GM19324 (cell line): Measurements from ENCODE around the gene GOLGA6L10.
"Not testable (repeated sequence)": the region's sequence is repeated elsewhere in the genome, so short reads cannot be mapped to it uniquely, and the experiment has no call there.

Experiments used
- ATAC-seq: cut with Tn5 transposase; IDR thresholded peaks from one replicate; pipeline ENCODE4 v1.9.1; 2021; ENCODE audit warnings: mild to moderate bottlenecking, moderate library complexity; ENCODE audit not compliant: unreplicated experiment, low FRiP score

The GOLGA6L10 gene

DNA sequence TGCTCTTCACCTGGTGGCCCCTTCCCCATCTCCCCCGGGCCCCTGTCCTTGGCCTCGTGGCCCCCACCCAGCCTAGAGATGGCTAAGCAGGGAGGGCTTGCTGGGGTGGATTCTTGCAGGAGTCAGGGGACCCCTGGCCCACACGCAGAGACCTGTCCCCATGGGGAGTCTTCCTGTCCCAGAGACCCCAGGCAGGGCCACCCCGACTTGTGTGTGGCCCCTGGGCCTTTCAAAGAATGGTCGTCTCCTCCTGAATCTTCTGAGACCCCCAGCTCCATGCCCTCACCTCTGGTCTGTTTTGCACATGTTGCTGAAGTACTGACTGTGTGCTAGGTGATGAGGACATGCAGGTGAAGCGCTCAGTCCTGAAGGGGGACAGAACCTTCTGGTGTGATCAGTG, 28.4 kb downstream of the GOLGA6L10 start:
- not testable (repeated sequence) for ATAC-seq

- ATAC-seq = not testable (repeated sequence)
These were observed 29.6 kb downstream of the GOLGA6L10 start for GRCh38 chr15:82319522-82320278.

- not testable (repeated sequence) for ATAC-seq
These were observed 31.0 kb downstream of the GOLGA6L10 start for GRCh38 chr15:82318281-82318680.

GRCh38 chr15:82317516-82317915, 31.8 kb downstream of the GOLGA6L10 start:
- ATAC-seq = not testable (repeated sequence)

- ATAC-seq = no peak
These were observed 32.2 kb downstream of the GOLGA6L10 start for GRCh38 chr15:82317091-82317489.

- ATAC-seq = not testable (repeated sequence)
These were observed 32.8 kb downstream of the GOLGA6L10 start for GRCh38 chr15:82316247-82317090.

DNA sequence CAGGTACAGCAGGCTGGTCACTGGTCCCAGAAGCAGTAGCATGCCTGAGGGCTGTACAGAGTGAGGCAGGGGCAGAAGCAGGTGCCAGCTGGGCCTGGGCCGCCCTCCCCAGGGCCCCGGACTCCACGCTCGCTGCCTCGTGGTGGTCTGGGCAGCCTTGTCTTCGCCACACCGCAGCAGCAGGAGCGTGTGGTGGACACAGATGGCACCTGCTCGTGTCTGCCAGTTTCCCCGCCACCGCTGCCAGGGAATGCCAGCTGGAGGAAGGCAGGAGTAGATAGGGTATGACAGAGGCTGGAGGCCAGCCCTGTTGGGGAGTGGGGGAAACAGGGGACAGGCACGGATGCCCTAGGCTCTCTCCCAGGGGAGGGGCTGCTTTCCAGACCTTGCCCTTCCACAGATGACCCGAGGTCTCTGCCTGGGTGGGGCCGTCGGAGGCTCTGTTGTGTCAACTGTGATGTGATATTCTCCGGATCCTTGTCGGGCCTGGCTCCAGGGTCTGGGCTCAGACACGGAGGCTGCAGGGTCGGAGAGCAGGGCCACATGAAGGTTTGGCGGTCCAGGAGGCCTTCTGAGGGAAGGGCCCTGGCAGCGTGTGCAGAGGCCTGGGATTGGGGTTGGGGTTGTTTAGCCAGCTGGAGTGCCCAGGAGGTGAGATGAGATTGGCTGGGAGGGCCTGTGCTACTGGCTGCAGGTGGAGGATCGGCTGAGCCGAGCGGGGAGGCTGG, 33.6 kb downstream of the GOLGA6L10 start:
- no peak for ATAC-seq

DNA sequence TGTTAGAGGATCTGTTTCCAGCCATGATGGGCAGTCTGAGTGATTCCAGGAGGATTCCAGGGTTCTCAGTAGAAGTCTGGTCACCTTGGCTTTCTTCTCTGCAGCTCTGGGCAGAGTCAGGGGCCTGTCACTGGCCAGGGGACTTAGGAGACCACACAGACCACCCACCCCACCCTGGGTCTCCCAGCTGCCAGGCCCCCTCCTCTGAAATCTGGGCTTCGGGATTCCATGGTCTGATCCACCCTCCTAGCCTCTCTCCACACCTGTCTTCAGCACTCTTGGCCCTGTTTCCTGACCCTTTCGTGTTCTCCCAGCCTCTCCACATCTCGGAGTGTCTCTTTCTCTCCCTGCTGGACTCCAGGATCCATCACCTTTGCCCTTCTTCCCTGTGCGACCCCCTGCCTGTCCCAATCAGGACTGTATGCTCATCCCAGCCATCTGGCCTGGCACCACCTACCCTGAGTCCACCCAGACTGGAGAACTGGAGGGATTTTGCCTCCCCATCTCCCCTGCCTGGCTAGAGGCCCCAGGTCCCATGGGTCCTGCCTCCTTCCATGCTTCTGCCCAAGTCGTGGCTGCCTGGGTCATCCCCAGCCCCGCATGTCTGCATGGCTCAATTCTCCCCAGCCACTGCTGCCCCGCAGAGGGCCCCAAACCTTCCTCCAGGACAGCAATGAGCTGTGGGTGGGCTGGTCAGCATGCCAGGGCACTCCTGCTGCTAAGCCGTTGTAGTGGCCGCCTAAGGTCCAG, 34.3 kb downstream of the GOLGA6L10 start:
- ATAC-seq = no peak

- ATAC-seq = not testable (repeated sequence)
These were observed 35.1 kb downstream of the GOLGA6L10 start for GRCh38 chr15:82313951-82314768.

GRCh38 chr15:82313446-82313845, 35.8 kb downstream of the GOLGA6L10 start:
- ATAC-seq = no peak

- ATAC-seq = no peak
These were observed 36.5 kb downstream of the GOLGA6L10 start for GRCh38 chr15:82312586-82313349.

DNA sequence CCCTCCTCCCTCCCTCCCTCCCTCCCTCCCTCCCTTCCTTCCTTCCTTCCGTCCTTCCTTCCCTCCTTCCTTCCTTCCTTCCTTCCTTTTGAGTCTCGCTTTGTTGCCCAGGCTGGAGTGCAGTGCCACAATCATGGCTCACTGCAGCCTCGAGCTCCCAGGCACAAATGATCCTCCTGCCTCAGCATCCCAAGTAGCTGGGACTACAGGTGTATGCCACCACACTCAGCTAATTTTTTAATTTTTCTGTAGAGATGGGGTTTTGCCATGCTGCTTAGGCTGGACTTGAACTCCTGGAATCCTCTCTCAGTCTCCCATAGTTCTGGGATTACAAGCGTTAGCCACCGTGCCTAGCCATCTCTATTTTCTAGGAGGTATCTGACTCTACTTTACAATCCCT, 38.0 kb downstream of the GOLGA6L10 start:
- not testable (repeated sequence) for ATAC-seq

GRCh38 chr15:82309802-82310201, 39.5 kb downstream of the GOLGA6L10 start:
- ATAC-seq = no peak

GRCh38 chr15:82307714-82308081, 41.6 kb downstream of the GOLGA6L10 start:
- ATAC-seq = no peak

DNA sequence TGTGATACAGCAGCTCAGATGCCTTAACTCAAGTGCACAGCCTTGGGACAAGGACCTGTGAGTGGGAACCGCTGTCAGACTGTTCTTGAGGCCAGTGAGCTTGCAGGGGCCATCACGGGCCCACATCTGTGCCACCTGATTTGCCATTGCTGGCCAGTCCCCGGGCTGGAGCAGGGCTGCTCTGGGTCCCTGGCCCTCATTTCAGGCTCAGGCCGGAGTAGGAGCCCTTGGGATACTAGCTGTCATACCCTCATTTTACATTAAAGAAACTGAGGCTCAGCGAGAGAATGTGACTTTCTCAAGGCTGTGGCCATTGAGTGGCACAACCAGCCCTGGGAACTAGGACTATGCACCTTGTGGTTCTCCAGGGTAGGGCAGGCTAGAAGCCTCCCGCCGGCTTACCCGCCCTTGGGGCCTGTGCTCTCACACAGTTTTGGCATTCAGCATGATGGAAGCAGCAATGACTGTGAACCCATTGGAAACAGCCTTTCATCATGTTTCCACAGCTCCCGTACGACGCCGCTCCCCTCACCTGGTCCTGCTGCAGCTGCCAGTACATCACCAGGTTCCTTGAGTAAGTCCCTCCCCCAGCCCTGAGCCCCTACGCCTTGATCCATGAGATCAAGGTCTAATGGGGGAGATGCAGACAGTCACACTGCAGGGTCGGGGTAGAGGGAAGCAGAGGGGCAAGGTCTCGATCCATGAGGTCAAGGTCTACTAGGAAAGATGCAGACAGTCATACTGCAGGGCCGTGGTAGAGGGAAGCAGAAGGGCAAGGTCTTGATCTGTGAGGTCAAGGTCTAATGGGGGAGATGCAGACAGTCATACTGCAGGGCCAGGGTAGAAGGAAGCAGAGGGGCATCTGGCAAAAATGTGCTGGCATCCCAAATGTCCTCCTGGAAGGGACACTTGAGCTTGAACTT, 42.2 kb downstream of the GOLGA6L10 start:
- ATAC-seq = no peak

DNA sequence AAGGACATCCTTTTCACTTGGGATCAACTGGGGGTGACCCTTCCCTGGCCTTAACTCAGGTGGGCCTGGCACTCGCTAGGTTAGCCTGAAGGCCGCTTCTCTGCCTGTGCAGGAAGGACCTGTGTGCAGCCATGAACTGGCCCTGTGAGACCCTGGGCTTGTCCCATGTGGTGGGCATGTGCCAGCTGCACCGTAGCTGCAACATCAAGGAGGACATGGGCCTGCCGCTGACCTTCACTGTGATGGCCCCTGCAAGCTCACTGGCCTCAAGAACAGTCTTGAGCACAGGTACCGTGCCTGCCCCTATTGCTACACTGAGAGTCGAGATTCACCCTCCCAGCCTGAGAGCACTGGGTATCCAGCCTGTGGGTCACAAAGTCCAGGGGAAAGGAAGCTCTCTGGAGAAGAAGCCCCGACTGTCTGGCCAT, 43.6 kb downstream of the GOLGA6L10 start:
- no peak for ATAC-seq

DNA sequence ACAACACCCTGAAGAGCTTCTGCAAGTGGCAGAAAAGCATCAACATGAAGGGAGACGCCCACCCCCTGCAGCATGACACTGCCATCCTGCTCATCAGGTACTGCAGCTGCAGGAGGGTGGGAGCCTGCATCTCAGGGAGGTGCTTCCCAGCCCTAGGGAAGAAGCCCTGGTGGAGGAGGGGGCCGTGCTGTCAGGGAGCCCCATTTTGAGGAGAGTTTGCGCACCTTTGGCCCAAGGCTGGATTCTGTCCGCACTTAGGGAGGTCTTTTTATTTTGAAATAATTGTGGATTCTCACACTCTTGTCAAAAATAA, 44.5 kb downstream of the GOLGA6L10 start:
- no peak for ATAC-seq
